CD14-positive monocyte (primary cell): Measurements from ENCODE around the gene MGAT5. TPM values are rescaled to one million over a fixed set of nuclear protein-coding genes. Genes with fewer than 3 reads are reported as not detected.
A peak's percentile ranks its signal among the peaks of the same experiment; 100 is the strongest.

Experiments
- DNase-seq, 3 donors: peaks; one replicate each; pipeline ENCODE4 v3.0.0-alpha.2; 2011 to 2022
- H2AFZ ChIP-seq: 2 replicates; pipeline ENCODE4 v1.6.0; 2012; ENCODE audit warnings: mild to moderate bottlenecking, low read depth, low read length, inconsistent platforms; ENCODE audit not compliant: insufficient read depth, poor library complexity, severe bottlenecking
- H3K27ac ChIP-seq, 2 donors: 1 replicate in 1 of 2; 2 replicates in 1 of 2; pipeline ENCODE4 v1.5.1; 2012 to 2013; ENCODE audit warnings: low read length in 2 of 2, control low read depth in 1 of 2, inconsistent platforms in 1 of 2, low read depth in 1 of 2, mild to moderate bottlenecking in 1 of 2
- H3K27me3 ChIP-seq, 2 donors: one replicate each; pipeline versions ENCODE4 v1.6.0 to v1.6.1; 2011 to 2013; ENCODE audit warnings: low read length in 2 of 2; ENCODE audit not compliant: control insufficient read depth in 2 of 2, insufficient read depth in 2 of 2
- H3K36me3 ChIP-seq, 2 donors: replicated peaks in 1 of 2; 1 replicate in 1 of 2; 2 replicates in 1 of 2; pipeline versions ENCODE4 v1.5.1 to v1.6.1; 2012 to 2013; ENCODE audit warnings: low read length in 2 of 2, control low read depth in 1 of 2, inconsistent platforms in 1 of 2, mild to moderate bottlenecking in 1 of 2; ENCODE audit not compliant: insufficient read depth in 2 of 2, control insufficient read depth in 1 of 2
- H3K4me1 ChIP-seq, 2 donors: 1 replicate in 1 of 2; 2 replicates in 1 of 2; pipeline versions ENCODE4 v1.5.1 to v1.6.1; 2012 to 2013; ENCODE audit warnings: low read length in 2 of 2, control low read depth in 1 of 2, inconsistent platforms in 1 of 2, mild to moderate bottlenecking in 1 of 2, moderate library complexity in 1 of 2; ENCODE audit not compliant: insufficient read depth in 2 of 2, control insufficient read depth in 1 of 2
- H3K4me2 ChIP-seq: replicated peaks from 2 replicates; pipeline ENCODE3; 2012; ENCODE audit warnings: low read length, moderate library complexity, mild to moderate bottlenecking; ENCODE audit not compliant: poor library complexity, severe bottlenecking; ENCODE audit errors: extremely low read depth
- H3K4me3 ChIP-seq, 3 experiments: fragments of 200-600 bp in 1 of 3; sonication (generic) in 1 of 3; replicated peaks in 1 of 3; 1 replicate in 2 of 3; 2 replicates in 1 of 3; pipeline ENCODE4 v1.5.1; 2011 to 2013; ENCODE audit warnings: low read length in 3 of 3, mild to moderate bottlenecking in 3 of 3, control low read depth in 2 of 3, low read depth in 2 of 3, inconsistent platforms in 1 of 3, moderate library complexity in 1 of 3
- H3K79me2 ChIP-seq: 2 replicates; pipeline ENCODE4 v1.6.0; 2012; ENCODE audit warnings: mild to moderate bottlenecking, control low read depth, inconsistent platforms, low read length, moderate library complexity; ENCODE audit not compliant: insufficient read depth
- H3K9ac ChIP-seq: 2 replicates; pipeline ENCODE4 v1.6.0; 2017; ENCODE audit warnings: low read length, mild to moderate bottlenecking; ENCODE audit not compliant: insufficient read depth, poor library complexity, severe bottlenecking
- H3K9me3 ChIP-seq, 2 donors: replicated peaks in 1 of 2; 1 replicate in 1 of 2; 2 replicates in 1 of 2; pipeline versions ENCODE4 v1.5.1 to v1.6.1; 2012 to 2013; ENCODE audit warnings: low read length in 2 of 2, control low read depth in 1 of 2; ENCODE audit not compliant: control insufficient read depth in 1 of 2, insufficient read depth in 1 of 2
- H4K20me1 ChIP-seq: 2 replicates; pipeline ENCODE4 v1.6.0; 2012; ENCODE audit warnings: mild to moderate bottlenecking, low read length, control low read depth, moderate library complexity; ENCODE audit not compliant: insufficient read depth
- H3K27ac Mint-ChIP-seq, 7 donors: one replicate each; pipeline ENCODE4 v1.8.0; 2020; ENCODE audit warnings: mild to moderate bottlenecking in 7 of 7, mixed read lengths in 7 of 7, moderate library complexity in 6 of 7, inconsistent platforms in 2 of 7
- H3K27me3 Mint-ChIP-seq, 3 donors: one replicate each; pipeline ENCODE4 v1.8.0; 2021 to 2022; ENCODE audit warnings: low read depth in 3 of 3, mild to moderate bottlenecking in 3 of 3, mixed read lengths in 3 of 3, moderate library complexity in 3 of 3, inconsistent platforms in 1 of 3
- H3K36me3 Mint-ChIP-seq, 2 donors: one replicate each; pipeline ENCODE4 v1.8.0; 2020; ENCODE audit warnings: mixed read lengths in 2 of 2, inconsistent platforms in 1 of 2, mild to moderate bottlenecking in 1 of 2
- H3K4me1 Mint-ChIP-seq: one replicate; pipeline ENCODE4 v1.8.0; 2020; ENCODE audit warnings: mild to moderate bottlenecking, mixed read lengths
- H3K4me3 Mint-ChIP-seq, 2 donors: one replicate each; pipeline ENCODE4 v1.8.0; 2020; ENCODE audit warnings: mild to moderate bottlenecking in 2 of 2, mixed read lengths in 2 of 2, moderate library complexity in 1 of 2
- H3K9me3 Mint-ChIP-seq, 7 donors: one replicate each; pipeline ENCODE4 v1.8.0; 2020 to 2022; ENCODE audit warnings: mixed read lengths in 7 of 7, mild to moderate bottlenecking in 6 of 7, moderate library complexity in 6 of 7, inconsistent platforms in 2 of 7
- CTCF ChIP-seq: fragments of 200-600 bp; IDR thresholded peaks from one replicate; pipeline ENCODE4 v1.8.0; 2022; ENCODE audit warnings: antibody characterized with exemption, mild to moderate bottlenecking
- WGBS: methylation state at CpG from one replicate; pipeline ENCODE4 v1.1.5; 2013; ENCODE audit warnings: missing lambda C conversion rate; ENCODE audit not compliant: insufficient coverage; 5-methylcytosine and 5-hydroxymethylcytosine counted together
- intact Hi-C, 2 donors: fragments of 100-400 bp; cut with micrococcal nuclease; formaldehyde crosslinking; loops; one replicate each; pipeline versions ENCODE4 v1.15.0 to v1.15.1; 2023
- polyA plus RNA-seq, 3 donors: library from polyadenylated mRNA; depleted of rRNA in 1 of 3; unstranded in 2 of 3; stranded (reverse) in 1 of 3; fragments of 300-500 nt in 2 of 3; fragments of >200 nt in 1 of 3; fragmentation: Illumina TruSeq in 2 of 3; gene quantifications; 1 replicate in 2 of 3; 2 replicates in 1 of 3; pipeline ENCODE4 v1.2.3, GENCODE V29; 2012 to 2021

MGAT5 gene
- polyA plus RNA-seq, 3 donors = 1.9 to 6.6 (median 2.4) TPM

- no peaks in the 10 kb centered on the region for H4K20me1 ChIP-seq
These were observed 192.6 kb downstream of the MGAT5 start for GRCh38 chr2:134446383-134447017.

GRCh38 chr2:134447669-134448068 is 193.8 kb downstream of the MGAT5 start:
- Histone ChIP-seq H3K4me1 (no peaks in the 10 kb centered on the region), H3K4me3 (no peak overlapping the region), H3K4me2 (no peak overlapping the region), H3K9me3 (no peaks in the 10 kb centered on the region), H3K9ac (no peak overlapping the region), H3K27ac (no peak overlapping the region), H4K20me1 (no peaks in the 10 kb centered on the region), H2AFZ (no peak overlapping the region), H3K79me2 (no peaks in the 10 kb centered on the region), H3K27me3 (no peaks in the 10 kb centered on the region), H3K36me3 (peaks cover 8 to 71% of the 10 kb centered on the region in 2 donors)
- H3K27ac Mint-ChIP-seq = no peak overlapping the region
- H3K4me1 Mint-ChIP-seq = no peaks in the 10 kb centered on the region
- no peaks in the 10 kb centered on the region for H3K9me3 Mint-ChIP-seq
- no peak overlapping the region for H3K4me3 Mint-ChIP-seq
- peaks cover 49 to 69% of the 10 kb centered on the region in 2 donors for H3K36me3 Mint-ChIP-seq
- intact Hi-C loops = no loop called here
- H3K27me3 Mint-ChIP-seq = peaks cover 0 to 4% (median 1%) of the 10 kb centered on the region in 3 donors
- TF ChIP-seq CTCF = no peak
- 100% methylated on average over 2 of the region's 4 CpGs for WGBS
- no peak for DNase-seq

More at GRCh38 chr2:134446383-134447017, 192.6 kb downstream of the MGAT5 start:
- H3K36me3 Mint-ChIP-seq = peaks cover 53 to 73% of the 10 kb centered on the region in 2 donors
- WGBS = 96% methylated on average over 5 of the region's 8 CpGs
- Histone ChIP-seq H3K27me3 (no peaks in the 10 kb centered on the region), H3K9me3 (no peaks in the 10 kb centered on the region), H3K79me2 (no peaks in the 10 kb centered on the region), H3K4me2 (no peak overlapping the region), H3K27ac (no peak overlapping the region), H3K4me3 (no peak overlapping the region), H3K9ac (no peak overlapping the region), H2AFZ (no peak overlapping the region), H3K36me3 (peaks cover 11 to 79% of the 10 kb centered on the region in 2 donors), H3K4me1 (no peaks in the 10 kb centered on the region)
- H3K9me3 Mint-ChIP-seq = no peaks in the 10 kb centered on the region
- H3K27ac Mint-ChIP-seq = peak overlapping the region in 2 of 7 donors; percentile 26 to 39
- no peak for TF ChIP-seq CTCF
- no peaks in the 10 kb centered on the region for H3K4me1 Mint-ChIP-seq
- H3K4me3 Mint-ChIP-seq = no peak overlapping the region
- no peak for DNase-seq
- H3K27me3 Mint-ChIP-seq = peaks cover 0 to 4% (median 1%) of the 10 kb centered on the region in 3 donors
- intact Hi-C loops = no loop called here
